ENCODE data around the gene SPTLC2.
"Not testable (repeated sequence)": the region's sequence is repeated elsewhere in the genome, so short reads cannot be mapped to it uniquely, and the experiment has no call there.

DNA sequence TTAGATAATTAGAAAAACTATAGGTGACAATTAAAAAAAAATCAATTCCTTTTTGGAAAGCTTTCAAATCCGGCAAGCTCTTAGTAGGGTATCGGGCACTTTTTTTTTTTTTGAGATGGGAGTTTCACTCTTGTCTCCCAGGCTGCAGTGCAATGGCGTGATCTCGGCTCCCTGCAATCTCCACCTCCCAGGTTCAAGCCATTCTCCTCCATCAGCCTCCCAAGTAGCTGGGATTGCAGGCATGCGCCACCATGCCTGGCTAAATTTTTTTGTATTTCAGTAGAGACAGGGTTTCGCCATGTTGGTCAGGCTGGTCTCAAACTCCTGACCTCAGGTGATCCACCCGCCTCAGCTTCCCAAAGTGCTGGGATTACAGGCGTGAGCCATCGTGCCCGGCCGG is 71.3 kb downstream of the SPTLC2 start:
- TF ChIP-seq, protein P1, sequence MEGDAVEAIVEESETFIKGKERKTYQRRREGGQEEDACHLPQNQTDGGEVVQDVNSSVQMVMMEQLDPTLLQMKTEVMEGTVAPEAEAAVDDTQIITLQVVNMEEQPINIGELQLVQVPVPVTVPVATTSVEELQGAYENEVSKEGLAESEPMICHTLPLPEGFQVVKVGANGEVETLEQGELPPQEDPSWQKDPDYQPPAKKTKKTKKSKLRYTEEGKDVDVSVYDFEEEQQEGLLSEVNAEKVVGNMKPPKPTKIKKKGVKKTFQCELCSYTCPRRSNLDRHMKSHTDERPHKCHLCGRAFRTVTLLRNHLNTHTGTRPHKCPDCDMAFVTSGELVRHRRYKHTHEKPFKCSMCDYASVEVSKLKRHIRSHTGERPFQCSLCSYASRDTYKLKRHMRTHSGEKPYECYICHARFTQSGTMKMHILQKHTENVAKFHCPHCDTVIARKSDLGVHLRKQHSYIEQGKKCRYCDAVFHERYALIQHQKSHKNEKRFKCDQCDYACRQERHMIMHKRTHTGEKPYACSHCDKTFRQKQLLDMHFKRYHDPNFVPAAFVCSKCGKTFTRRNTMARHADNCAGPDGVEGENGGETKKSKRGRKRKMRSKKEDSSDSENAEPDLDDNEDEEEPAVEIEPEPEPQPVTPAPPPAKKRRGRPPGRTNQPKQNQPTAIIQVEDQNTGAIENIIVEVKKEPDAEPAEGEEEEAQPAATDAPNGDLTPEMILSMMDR (IDR thresholded peaks at IDR 0.05 in 2 of 3, conservative IDR thresholded peaks at IDR 0.05 in 1 of 3; ENCODE audit: borderline replicate concordance in 1 of 3, insufficient read depth in 1 of 3, low read depth in 2 of 3, low read length in 2 of 3), result not testable (repeated sequence)
- TF ChIP-seq, protein P2, sequence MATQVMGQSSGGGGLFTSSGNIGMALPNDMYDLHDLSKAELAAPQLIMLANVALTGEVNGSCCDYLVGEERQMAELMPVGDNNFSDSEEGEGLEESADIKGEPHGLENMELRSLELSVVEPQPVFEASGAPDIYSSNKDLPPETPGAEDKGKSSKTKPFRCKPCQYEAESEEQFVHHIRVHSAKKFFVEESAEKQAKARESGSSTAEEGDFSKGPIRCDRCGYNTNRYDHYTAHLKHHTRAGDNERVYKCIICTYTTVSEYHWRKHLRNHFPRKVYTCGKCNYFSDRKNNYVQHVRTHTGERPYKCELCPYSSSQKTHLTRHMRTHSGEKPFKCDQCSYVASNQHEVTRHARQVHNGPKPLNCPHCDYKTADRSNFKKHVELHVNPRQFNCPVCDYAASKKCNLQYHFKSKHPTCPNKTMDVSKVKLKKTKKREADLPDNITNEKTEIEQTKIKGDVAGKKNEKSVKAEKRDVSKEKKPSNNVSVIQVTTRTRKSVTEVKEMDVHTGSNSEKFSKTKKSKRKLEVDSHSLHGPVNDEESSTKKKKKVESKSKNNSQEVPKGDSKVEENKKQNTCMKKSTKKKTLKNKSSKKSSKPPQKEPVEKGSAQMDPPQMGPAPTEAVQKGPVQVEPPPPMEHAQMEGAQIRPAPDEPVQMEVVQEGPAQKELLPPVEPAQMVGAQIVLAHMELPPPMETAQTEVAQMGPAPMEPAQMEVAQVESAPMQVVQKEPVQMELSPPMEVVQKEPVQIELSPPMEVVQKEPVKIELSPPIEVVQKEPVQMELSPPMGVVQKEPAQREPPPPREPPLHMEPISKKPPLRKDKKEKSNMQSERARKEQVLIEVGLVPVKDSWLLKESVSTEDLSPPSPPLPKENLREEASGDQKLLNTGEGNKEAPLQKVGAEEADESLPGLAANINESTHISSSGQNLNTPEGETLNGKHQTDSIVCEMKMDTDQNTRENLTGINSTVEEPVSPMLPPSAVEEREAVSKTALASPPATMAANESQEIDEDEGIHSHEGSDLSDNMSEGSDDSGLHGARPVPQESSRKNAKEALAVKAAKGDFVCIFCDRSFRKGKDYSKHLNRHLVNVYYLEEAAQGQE (IDR thresholded peaks at IDR 0.05; ENCODE audit: low read depth), result not testable (repeated sequence)
- TF ChIP-seq POLR2AphosphoS5 (IDR thresholded peaks at IDR 0.05; ENCODE audit: low read depth, low read length); EZH2phosphoT487 (IDR thresholded peaks at IDR 0.05; ENCODE audit: borderline replicate concordance); EGR1 (IDR thresholded peaks at IDR 0.05; ENCODE audit: low read depth); EZH2 (IDR thresholded peaks at IDR 0.05); YY1 (IDR thresholded peaks at IDR 0.05; ENCODE audit: extremely low read depth, insufficient replicate concordance, low read depth, low read length); JUND (IDR thresholded peaks at IDR 0.05); POLR2A (IDR thresholded peaks at IDR 0.05; ENCODE audit: borderline replicate concordance, extremely low read depth, insufficient read depth, insufficient read length); ZNF274 (IDR thresholded peaks at IDR 0.05; ENCODE audit: low read depth, low read length); SIN3A (IDR thresholded peaks at IDR 0.05; ENCODE audit: low read depth): not testable (repeated sequence)
- TF ChIP-seq, protein P3, sequence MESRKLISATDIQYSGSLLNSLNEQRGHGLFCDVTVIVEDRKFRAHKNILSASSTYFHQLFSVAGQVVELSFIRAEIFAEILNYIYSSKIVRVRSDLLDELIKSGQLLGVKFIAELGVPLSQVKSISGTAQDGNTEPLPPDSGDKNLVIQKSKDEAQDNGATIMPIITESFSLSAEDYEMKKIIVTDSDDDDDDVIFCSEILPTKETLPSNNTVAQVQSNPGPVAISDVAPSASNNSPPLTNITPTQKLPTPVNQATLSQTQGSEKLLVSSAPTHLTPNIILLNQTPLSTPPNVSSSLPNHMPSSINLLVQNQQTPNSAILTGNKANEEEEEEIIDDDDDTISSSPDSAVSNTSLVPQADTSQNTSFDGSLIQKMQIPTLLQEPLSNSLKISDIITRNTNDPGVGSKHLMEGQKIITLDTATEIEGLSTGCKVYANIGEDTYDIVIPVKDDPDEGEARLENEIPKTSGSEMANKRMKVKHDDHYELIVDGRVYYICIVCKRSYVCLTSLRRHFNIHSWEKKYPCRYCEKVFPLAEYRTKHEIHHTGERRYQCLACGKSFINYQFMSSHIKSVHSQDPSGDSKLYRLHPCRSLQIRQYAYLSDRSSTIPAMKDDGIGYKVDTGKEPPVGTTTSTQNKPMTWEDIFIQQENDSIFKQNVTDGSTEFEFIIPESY (IDR thresholded peaks at IDR 0.05; ENCODE audit: extremely low read depth, insufficient replicate concordance, low read length), result not testable (repeated sequence)
